ENCODE measurements around the gene PTGDS.
A peak's percentile ranks its signal among the peaks of the same experiment; 100 is the strongest.

The PTGDS gene

DNA sequence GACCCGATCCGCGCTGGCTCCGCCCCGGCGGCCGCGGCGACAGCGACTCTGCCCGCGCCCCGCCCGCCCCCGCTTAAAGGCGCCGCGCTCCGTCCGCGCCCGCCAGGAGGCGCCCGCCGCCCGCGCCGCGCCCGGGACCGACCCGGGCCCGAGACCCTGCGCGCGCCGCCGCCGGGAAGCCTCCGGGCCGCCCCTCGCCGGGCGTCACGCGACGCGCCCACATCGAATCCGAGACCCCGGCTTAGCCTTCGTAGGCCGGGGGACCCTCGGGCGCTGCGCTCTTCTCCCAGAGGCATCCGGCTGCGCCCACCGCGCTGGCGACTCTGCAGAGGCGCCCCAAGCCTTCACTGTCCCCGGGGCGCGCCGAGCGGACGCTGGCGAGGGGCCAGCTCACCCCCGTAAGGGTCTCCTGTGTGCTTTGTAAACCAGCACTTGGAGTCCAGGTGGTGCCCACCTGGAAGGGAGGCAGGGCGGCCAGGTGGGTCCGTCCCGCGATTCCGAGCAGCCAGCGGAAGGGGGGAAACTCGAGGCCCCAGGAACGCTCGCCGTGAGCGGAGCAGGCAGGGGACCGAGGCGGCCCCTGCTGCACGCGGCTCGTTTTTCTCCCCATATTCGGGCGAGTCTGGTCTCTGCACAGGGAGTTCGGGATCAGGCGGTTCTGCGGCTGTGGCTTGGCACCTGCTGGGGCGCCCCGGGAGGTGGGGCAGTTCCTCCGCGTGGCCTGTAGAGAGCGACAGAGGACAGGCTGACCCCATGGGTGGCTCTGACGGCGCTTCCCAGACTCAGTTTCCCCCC is 51.2 kb downstream of the PTGDS start (continued):
- TF ChIP-seq ZNF701 (tag by site-specific recombination; IDR thresholded peaks at IDR 0.05): no peak
- TF ChIP-seq, protein P1, sequence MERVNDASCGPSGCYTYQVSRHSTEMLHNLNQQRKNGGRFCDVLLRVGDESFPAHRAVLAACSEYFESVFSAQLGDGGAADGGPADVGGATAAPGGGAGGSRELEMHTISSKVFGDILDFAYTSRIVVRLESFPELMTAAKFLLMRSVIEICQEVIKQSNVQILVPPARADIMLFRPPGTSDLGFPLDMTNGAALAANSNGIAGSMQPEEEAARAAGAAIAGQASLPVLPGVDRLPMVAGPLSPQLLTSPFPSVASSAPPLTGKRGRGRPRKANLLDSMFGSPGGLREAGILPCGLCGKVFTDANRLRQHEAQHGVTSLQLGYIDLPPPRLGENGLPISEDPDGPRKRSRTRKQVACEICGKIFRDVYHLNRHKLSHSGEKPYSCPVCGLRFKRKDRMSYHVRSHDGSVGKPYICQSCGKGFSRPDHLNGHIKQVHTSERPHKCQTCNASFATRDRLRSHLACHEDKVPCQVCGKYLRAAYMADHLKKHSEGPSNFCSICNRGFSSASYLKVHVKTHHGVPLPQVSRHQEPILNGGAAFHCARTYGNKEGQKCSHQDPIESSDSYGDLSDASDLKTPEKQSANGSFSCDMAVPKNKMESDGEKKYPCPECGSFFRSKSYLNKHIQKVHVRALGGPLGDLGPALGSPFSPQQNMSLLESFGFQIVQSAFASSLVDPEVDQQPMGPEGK (tag by site-specific recombination; IDR thresholded peaks at IDR 0.05): peak; percentile 84
- 0 out of 2 replicates have a peak, but pooled peaks have one; percentile 48 for TF ChIP-seq IKZF3 (tag by site-specific recombination; IDR thresholded peaks at IDR 0.05)
- peak; percentile 79; the same call in 1 of the 2 replicates for TF ChIP-seq ZNF777 (tag by site-specific recombination; IDR thresholded peaks at IDR 0.05; ENCODE audit: borderline replicate concordance)
- TF ChIP-seq ZNF311 (tag by site-specific recombination; IDR thresholded peaks at IDR 0.05; ENCODE audit: borderline replicate concordance): no peak
- TF ChIP-seq, protein P2, sequence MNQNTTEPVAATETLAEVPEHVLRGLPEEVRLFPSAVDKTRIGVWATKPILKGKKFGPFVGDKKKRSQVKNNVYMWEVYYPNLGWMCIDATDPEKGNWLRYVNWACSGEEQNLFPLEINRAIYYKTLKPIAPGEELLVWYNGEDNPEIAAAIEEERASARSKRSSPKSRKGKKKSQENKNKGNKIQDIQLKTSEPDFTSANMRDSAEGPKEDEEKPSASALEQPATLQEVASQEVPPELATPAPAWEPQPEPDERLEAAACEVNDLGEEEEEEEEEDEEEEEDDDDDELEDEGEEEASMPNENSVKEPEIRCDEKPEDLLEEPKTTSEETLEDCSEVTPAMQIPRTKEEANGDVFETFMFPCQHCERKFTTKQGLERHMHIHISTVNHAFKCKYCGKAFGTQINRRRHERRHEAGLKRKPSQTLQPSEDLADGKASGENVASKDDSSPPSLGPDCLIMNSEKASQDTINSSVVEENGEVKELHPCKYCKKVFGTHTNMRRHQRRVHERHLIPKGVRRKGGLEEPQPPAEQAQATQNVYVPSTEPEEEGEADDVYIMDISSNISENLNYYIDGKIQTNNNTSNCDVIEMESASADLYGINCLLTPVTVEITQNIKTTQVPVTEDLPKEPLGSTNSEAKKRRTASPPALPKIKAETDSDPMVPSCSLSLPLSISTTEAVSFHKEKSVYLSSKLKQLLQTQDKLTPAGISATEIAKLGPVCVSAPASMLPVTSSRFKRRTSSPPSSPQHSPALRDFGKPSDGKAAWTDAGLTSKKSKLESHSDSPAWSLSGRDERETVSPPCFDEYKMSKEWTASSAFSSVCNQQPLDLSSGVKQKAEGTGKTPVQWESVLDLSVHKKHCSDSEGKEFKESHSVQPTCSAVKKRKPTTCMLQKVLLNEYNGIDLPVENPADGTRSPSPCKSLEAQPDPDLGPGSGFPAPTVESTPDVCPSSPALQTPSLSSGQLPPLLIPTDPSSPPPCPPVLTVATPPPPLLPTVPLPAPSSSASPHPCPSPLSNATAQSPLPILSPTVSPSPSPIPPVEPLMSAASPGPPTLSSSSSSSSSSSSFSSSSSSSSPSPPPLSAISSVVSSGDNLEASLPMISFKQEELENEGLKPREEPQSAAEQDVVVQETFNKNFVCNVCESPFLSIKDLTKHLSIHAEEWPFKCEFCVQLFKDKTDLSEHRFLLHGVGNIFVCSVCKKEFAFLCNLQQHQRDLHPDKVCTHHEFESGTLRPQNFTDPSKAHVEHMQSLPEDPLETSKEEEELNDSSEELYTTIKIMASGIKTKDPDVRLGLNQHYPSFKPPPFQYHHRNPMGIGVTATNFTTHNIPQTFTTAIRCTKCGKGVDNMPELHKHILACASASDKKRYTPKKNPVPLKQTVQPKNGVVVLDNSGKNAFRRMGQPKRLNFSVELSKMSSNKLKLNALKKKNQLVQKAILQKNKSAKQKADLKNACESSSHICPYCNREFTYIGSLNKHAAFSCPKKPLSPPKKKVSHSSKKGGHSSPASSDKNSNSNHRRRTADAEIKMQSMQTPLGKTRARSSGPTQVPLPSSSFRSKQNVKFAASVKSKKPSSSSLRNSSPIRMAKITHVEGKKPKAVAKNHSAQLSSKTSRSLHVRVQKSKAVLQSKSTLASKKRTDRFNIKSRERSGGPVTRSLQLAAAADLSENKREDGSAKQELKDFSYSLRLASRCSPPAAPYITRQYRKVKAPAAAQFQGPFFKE (tag by site-specific recombination; IDR thresholded peaks at IDR 0.05; ENCODE audit: borderline replicate concordance): no peak
- TF ChIP-seq ZNF510 (tag by site-specific recombination; IDR thresholded peaks at IDR 0.05; ENCODE audit: insufficient replicate concordance): no peak
- no peak for TF ChIP-seq ZNF624 (tag by site-specific recombination; IDR thresholded peaks at IDR 0.05)
- no peak for TF ChIP-seq ZNF560 (tag by site-specific recombination; IDR thresholded peaks at IDR 0.05; ENCODE audit: borderline replicate concordance)
- no peak for TF ChIP-seq ZNF138 (tag by site-specific recombination; IDR thresholded peaks at IDR 0.05; ENCODE audit: borderline replicate concordance)
- peak; percentile 45; the same call in 1 of the 2 replicates for TF ChIP-seq KLF9 (tag by site-specific recombination; IDR thresholded peaks at IDR 0.05; ENCODE audit: low read depth)
- TF ChIP-seq, protein P3, sequence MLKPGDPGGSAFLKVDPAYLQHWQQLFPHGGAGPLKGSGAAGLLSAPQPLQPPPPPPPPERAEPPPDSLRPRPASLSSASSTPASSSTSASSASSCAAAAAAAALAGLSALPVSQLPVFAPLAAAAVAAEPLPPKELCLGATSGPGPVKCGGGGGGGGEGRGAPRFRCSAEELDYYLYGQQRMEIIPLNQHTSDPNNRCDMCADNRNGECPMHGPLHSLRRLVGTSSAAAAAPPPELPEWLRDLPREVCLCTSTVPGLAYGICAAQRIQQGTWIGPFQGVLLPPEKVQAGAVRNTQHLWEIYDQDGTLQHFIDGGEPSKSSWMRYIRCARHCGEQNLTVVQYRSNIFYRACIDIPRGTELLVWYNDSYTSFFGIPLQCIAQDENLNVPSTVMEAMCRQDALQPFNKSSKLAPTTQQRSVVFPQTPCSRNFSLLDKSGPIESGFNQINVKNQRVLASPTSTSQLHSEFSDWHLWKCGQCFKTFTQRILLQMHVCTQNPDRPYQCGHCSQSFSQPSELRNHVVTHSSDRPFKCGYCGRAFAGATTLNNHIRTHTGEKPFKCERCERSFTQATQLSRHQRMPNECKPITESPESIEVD (tag by site-specific recombination; IDR thresholded peaks at IDR 0.05): no peak
- peak; percentile 68; the same call in 1 of the 2 replicates for TF ChIP-seq ZNF391 (tag by site-specific recombination; IDR thresholded peaks at IDR 0.05; ENCODE audit: borderline replicate concordance, low read depth)
- TF ChIP-seq ZNF48 (tag by site-specific recombination; IDR thresholded peaks at IDR 0.05): no peak
- TF ChIP-seq, protein P4, sequence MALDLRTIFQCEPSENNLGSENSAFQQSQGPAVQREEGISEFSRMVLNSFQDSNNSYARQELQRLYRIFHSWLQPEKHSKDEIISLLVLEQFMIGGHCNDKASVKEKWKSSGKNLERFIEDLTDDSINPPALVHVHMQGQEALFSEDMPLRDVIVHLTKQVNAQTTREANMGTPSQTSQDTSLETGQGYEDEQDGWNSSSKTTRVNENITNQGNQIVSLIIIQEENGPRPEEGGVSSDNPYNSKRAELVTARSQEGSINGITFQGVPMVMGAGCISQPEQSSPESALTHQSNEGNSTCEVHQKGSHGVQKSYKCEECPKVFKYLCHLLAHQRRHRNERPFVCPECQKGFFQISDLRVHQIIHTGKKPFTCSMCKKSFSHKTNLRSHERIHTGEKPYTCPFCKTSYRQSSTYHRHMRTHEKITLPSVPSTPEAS (tag by site-specific recombination; IDR thresholded peaks at IDR 0.05): no peak
- TF ChIP-seq ZNF76 (tag by site-specific recombination; IDR thresholded peaks at IDR 0.05; ENCODE audit: borderline replicate concordance, low read depth): 0 out of 2 replicates have a peak, but pooled peaks have one; percentile 9
- TF ChIP-seq ZNF747 (tag by site-specific recombination; IDR thresholded peaks at IDR 0.05): no peak
- TF ChIP-seq ZNF600 (tag by site-specific recombination; IDR thresholded peaks at IDR 0.05): peak; percentile 89
- TF ChIP-seq ZEB2 (tag by site-specific recombination; IDR thresholded peaks at IDR 0.05): peak; percentile 92
- TF ChIP-seq ZFP37 (tag by site-specific recombination; IDR thresholded peaks at IDR 0.05): 0 out of 2 replicates have a peak, but pooled peaks have one; percentile 2
- TF ChIP-seq, protein P5, sequence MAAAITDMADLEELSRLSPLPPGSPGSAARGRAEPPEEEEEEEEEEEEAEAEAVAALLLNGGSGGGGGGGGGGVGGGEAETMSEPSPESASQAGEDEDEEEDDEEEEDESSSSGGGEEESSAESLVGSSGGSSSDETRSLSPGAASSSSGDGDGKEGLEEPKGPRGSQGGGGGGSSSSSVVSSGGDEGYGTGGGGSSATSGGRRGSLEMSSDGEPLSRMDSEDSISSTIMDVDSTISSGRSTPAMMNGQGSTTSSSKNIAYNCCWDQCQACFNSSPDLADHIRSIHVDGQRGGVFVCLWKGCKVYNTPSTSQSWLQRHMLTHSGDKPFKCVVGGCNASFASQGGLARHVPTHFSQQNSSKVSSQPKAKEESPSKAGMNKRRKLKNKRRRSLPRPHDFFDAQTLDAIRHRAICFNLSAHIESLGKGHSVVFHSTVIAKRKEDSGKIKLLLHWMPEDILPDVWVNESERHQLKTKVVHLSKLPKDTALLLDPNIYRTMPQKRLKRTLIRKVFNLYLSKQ (tag by site-specific recombination; IDR thresholded peaks at IDR 0.05; ENCODE audit: borderline replicate concordance): no peak
- TF ChIP-seq, protein P6, sequence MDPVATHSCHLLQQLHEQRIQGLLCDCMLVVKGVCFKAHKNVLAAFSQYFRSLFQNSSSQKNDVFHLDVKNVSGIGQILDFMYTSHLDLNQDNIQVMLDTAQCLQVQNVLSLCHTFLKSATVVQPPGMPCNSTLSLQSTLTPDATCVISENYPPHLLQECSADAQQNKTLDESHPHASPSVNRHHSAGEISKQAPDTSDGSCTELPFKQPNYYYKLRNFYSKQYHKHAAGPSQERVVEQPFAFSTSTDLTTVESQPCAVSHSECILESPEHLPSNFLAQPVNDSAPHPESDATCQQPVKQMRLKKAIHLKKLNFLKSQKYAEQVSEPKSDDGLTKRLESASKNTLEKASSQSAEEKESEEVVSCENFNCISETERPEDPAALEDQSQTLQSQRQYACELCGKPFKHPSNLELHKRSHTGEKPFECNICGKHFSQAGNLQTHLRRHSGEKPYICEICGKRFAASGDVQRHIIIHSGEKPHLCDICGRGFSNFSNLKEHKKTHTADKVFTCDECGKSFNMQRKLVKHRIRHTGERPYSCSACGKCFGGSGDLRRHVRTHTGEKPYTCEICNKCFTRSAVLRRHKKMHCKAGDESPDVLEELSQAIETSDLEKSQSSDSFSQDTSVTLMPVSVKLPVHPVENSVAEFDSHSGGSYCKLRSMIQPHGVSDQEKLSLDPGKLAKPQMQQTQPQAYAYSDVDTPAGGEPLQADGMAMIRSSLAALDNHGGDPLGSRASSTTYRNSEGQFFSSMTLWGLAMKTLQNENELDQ (tag by site-specific recombination; IDR thresholded peaks at IDR 0.05; ENCODE audit: low read depth): no peak
- TF ChIP-seq ZNF791 (tag by site-specific recombination; IDR thresholded peaks at IDR 0.05): no peak

Data from HEK293 (cell line).